ENCODE measurements around the gene VAMP7. TPM values are rescaled to one million over a fixed set of nuclear protein-coding genes. Genes with fewer than 3 reads are reported as not detected.

Gene VAMP7
- total and polyA plus RNA-seq, 10 of the 15 experiments (the other 5 are each of a cell fraction or from before 2014, with no cell fraction given), result 15.1 to 52.4 (median 35.8) TPM

- TF ChIP-seq ZBED1 (IDR thresholded peaks at IDR 0.05; ENCODE audit: borderline replicate concordance), result no peak
Observed at GRCh38 chrX:155870958-155871357, 10.2 kb upstream of the VAMP7 start (continued).

- no peak for DNase-seq (ENCODE audit: low read depth, low spot score)
- Histone ChIP-seq H3K27ac (ENCODE audit: control insufficient read depth, insufficient read depth) (no peak overlapping the region), H3K79me2 (ENCODE audit: control insufficient read depth, insufficient read depth, low read length) (no peaks in the 10 kb centered on the region), H3K27me3 (replicated peaks in 1 of 2; ENCODE audit: control insufficient read depth in 2 of 2, insufficient read depth in 2 of 2, low read length in 1 of 2) (no peaks in the 10 kb centered on the region), H4K20me1 (ENCODE audit: control insufficient read depth, insufficient read depth) (no peaks in the 10 kb centered on the region), H3K9ac (ENCODE audit: control insufficient read depth, insufficient read depth, low read length) (no peak overlapping the region), H2AFZ (ENCODE audit: control insufficient read depth, low read depth, low read length) (no peak overlapping the region), H3K4me2 (ENCODE audit: control insufficient read depth, insufficient read depth) (no peak overlapping the region), H3K4me1 (ENCODE audit: control insufficient read depth, insufficient read depth, low read length) (no peaks in the 10 kb centered on the region), H3K4me3 (no peak overlapping the region), H3K9me3 (replicated peaks; ENCODE audit: control insufficient read depth, insufficient read depth, low read length) (no peaks in the 10 kb centered on the region; the same call in 2 of the 3 replicates), H3K36me3 (ENCODE audit: control insufficient read depth in 2 of 2, insufficient read depth in 2 of 2, low read length in 1 of 2) (no peaks in the 10 kb centered on the region)
- ATAC-seq, result no peak
- CTCF ChIA-PET, result no interaction called here
- TF ChIP-seq SUPT20H (IDR thresholded peaks at IDR 0.05; ENCODE audit: borderline replicate concordance, control insufficient read depth, low read depth, low read length), result no peak
- TF ChIP-seq TARDBP (IDR thresholded peaks at IDR 0.05; ENCODE audit: borderline replicate concordance), result no peak
- TF ChIP-seq ZNF217 (IDR thresholded peaks at IDR 0.05), result no peak
- no peak for TF ChIP-seq ELK1 (IDR thresholded peaks at IDR 0.05; ENCODE audit: low read depth, low read length)
- no peak for TF ChIP-seq CREB1 (IDR thresholded peaks at IDR 0.05; ENCODE audit: low read depth)
- no peak for TF ChIP-seq E2F8 (IDR thresholded peaks at IDR 0.05; ENCODE audit: low read depth, partially characterized antibody)
- no peak for TF ChIP-seq BCLAF1 (IDR thresholded peaks at IDR 0.05)
- no peak for TF ChIP-seq BHLHE40 (IDR thresholded peaks at IDR 0.05; ENCODE audit: borderline replicate concordance in 1 of 2, low read depth in 2 of 2, low read length in 1 of 2)
- TF ChIP-seq RELA (IDR thresholded peaks at IDR 0.05; ENCODE audit: borderline replicate concordance, partially characterized antibody), result no peak
- no peak for FAIRE-seq
- in situ Hi-C loops (cut with MboI), result no loop called here
- intact Hi-C loops (cut with micrococcal nuclease; ENCODE audit: unreplicated experiment), result no loop called here
- BruUV-seq (replicated peaks), result no TSS peak
- POLR2A ChIA-PET, result no interaction called here
- RAD21 ChIA-PET (ENCODE audit: unreplicated experiment), result no interaction called here
- SMC1A ChIA-PET (ENCODE audit: uncharacterized antibody, unreplicated experiment), result no interaction called here
Observed at GRCh38 chrX:155871934-155872333, 9.2 kb upstream of the VAMP7 start.

All from GM12878 (cell line).